IMR-90 (cell line): ENCODE measurements around the gene FGF12.

Source experiments
- BHLHE40 ChIP-seq: fragments of 150-350 bp; IDR thresholded peaks from 2 replicates; pipeline ENCODE4 v1.6.1; 2016; ENCODE audit warnings: mild to moderate bottlenecking, low read depth, low read length
- CHD1 ChIP-seq: IDR thresholded peaks from 2 replicates; pipeline ENCODE4 v1.6.1; 2012; ENCODE audit warnings: low read depth, low read length, improper control_type of control experiment
- MAFK ChIP-seq: IDR thresholded peaks from 2 replicates; pipeline ENCODE4 v1.6.1; 2012; ENCODE audit warnings: low read depth, low read length, improper control_type of control experiment
- POLR2A ChIP-seq: IDR thresholded peaks from 2 replicates; pipeline ENCODE4 v1.6.1; 2012; ENCODE audit warnings: mild to moderate bottlenecking, low read depth, low read length
- RFX5 ChIP-seq: IDR thresholded peaks from 2 replicates; pipeline ENCODE4 v1.8.0; 2012; ENCODE audit warnings: low read depth, mild to moderate bottlenecking, low read length, moderate library complexity
- TF ChIP-seq, protein P1 (sequence below): conservative IDR thresholded peaks from 2 replicates; pipeline ENCODE4 v1.5.1; 2012; ENCODE audit warnings: mild to moderate bottlenecking, low read depth, low read length, improper control_type of control experiment

DNA sequence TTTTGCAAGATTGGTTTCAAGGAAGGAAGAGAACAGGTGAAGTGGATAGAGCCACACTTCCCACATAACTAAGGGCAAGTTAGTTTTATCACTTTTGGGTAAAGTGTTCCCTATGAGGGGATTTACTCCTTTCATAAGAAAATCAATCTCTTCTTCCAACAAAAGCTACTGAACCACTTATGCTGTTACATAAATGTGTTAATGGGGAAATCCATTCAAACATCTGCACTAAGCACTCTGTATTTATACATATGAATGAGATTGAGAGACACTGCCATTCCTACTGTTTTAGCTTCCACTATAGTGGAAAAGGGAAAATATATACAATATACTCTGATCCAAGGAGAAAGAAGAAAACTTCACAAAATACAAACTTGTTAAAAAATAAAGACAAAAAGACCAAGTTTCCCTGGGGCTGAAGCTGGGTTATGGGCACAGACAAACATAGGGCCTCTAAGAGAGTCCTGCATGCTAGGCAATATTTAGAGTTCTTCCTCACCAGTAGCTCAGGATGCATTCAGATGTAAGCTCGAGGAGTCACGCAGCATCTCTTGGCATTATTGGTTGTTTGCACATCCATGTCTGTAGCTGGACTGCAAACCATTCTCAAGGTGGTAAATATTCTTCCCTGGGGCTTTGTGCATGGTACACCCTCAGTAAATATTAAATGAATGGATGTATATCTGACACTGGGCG lies 454.2 kb downstream of the FGF12 start:
- TF ChIP-seq POLR2A (no peak), MAFK (no peak), RFX5 (no peak), CHD1 (no peak), BHLHE40 (no peak)
- TF ChIP-seq, protein P1, sequence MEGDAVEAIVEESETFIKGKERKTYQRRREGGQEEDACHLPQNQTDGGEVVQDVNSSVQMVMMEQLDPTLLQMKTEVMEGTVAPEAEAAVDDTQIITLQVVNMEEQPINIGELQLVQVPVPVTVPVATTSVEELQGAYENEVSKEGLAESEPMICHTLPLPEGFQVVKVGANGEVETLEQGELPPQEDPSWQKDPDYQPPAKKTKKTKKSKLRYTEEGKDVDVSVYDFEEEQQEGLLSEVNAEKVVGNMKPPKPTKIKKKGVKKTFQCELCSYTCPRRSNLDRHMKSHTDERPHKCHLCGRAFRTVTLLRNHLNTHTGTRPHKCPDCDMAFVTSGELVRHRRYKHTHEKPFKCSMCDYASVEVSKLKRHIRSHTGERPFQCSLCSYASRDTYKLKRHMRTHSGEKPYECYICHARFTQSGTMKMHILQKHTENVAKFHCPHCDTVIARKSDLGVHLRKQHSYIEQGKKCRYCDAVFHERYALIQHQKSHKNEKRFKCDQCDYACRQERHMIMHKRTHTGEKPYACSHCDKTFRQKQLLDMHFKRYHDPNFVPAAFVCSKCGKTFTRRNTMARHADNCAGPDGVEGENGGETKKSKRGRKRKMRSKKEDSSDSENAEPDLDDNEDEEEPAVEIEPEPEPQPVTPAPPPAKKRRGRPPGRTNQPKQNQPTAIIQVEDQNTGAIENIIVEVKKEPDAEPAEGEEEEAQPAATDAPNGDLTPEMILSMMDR, result no peak
